Fibroblast of skin of left biceps (primary cell): Measurements from ENCODE around the gene LACC1.

Source experiments
- DNase-seq, 2 experiments: peaks; one replicate each; pipeline ENCODE4 v3.0.0-alpha.2; 2013; ENCODE audit warnings: low read depth in 2 of 2

LACC1 gene

DNA sequence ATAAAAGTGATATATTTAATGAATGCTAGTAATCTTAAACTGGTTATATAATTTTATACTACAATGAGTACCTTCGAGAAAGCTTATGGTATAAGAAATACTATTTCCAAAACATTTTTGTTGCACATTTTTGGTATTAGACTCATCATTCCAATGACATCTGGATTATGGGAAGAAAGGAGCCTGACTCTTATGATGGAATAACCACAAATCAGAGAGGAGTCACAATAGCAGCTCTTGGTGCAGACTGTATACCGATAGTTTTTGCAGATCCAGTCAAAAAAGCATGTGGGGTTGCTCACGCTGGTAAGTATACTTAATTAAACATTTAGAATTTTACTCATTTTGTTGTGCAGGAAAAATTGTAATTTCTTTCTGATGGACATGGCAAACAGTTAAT lies 3.9 kb downstream of the LACC1 start:
- no peak for DNase-seq

DNA sequence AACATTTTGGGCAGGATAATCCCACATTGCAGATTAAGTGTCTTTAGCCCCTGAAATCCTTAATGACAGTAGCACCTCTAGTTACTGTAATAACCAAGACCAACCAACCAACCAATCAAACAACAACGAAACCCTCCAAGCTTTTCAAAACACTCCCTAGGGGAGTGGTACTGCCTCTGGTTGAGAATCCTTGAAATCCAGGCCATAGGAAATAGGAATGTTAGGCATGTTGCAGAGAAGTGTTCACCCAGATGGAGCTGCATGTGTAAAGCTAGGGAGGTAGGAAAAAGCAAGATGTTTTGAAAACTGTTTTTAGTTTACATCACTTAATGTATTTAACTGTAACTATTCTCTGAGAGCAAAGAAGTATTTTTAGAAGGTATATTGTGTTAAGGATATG lies 4.5 kb downstream of the LACC1 start:
- DNase-seq, result no peak

- DNase-seq, result no peak
Measured at GRCh38 chr13:43894438-43894837, 14.7 kb downstream of the LACC1 start.

DNA sequence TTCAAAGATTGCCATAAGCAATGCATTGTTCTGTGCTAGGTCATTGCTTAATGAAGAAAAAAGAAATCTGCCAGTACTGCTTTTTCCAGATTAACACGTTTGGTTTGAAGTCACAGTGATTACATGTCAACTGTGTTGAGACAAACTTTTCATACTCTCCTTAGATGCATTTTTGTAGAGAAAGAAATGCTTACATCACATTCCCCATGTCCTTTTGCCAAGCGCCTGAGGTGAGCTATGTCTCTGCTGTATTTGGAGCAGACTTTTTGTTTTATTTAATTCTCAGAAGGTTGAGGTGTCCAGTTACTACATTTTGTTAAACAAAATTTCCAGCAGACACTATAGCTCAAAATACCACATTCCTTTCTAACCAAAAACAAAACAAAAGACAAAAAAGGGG lies 16.2 kb downstream of the LACC1 start:
- DNase-seq, result no peak

DNA sequence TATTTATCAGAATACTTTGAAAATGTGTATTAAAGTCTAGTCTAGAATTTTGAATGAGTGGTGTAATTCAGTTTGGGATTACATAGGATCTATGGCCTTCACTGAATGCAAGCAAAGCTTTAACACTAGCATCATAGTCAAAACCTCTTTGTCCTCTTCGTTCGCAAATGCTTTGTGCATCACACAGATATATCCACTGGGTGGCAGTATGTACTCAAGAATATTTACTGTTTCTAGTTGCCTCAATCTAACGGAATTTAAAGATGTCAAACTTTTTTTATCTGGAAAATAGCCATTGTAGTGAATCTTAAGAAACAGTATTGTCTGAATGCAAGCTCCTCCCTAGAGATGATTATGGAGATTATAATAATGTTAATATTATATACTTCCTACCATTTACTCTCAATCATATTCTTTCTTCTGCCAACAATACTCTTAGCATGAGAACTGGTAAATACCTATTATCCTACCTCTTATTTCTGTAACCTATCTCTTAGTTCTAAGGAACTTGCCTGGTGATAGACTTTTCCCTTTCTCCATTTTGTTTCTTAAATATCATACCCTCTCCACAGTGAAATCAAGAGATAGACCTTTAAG lies 25.8 kb downstream of the LACC1 start:
- peak in 1 of 2 experiments; percentile 61 for DNase-seq

DNA sequence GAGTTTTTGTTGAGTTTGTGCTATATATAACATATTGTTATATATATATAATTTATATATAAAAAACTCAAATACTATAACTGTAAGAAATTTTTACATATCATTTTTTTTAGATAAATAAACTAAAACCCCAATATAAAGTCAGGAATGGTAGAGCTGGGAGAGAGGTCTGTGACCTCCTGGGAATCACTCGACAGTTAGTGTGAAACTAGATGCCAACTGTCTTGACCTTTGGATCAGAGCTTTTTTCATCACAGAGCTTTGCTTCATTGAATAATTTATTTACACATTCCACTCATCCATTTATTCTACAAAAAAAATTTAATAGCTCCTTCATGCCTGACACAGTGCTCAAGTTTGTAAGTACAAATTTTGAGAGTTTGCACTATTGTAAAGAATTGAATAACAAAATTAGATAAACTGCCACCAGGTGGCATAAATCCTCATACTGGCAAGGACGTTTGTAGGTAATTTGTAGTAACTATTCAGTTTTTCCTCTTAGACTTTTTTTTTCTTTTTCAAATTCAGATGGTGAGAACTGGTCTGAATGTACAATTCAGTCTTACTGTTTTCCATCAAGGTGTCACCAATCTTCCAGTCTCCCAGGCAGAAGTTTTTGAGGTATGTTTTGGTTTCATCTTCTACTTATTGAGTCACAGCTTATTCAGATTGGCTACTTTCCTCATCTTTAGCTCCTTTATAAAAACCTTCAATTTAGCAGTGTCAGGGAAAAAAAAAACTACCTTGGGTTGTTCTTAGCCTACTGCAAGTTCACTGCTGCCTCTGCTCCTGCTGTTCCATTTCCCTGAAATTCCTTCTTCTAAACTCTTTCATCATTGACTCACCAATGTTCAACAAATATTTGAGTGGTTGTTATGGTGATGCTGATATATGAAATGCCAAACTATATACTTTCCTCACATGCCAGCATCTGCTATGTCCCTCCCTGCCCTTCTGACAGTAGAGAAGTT lies 28.7 kb downstream of the LACC1 start:
- peak; percentile 29 to 39 for DNase-seq

GRCh38 chr13:43910856-43911255 lies 31.2 kb downstream of the LACC1 start:
- no peak for DNase-seq

DNA sequence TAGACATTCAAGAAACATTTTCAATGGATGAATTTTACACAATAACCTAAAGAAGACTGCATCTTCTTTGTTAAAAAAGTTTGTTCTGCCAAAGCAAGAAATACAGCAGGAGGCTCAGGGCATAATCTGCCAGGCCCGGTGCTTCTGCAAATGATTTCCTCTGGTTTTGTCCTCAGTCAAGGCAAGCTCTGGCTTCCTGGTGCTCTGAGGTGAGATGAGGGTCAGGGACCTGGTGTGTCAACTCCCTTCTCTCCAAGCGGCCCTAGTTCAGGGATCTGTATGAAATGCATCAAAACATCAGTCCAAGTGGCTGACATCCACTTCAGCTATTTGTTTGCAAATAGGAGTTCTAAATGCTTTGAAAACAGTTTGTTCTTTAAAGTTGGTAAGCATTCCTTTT lies 31.6 kb downstream of the LACC1 start:
- no peak for DNase-seq

- DNase-seq, result no peak
Measured at GRCh38 chr13:43911871-43912270, 32.2 kb downstream of the LACC1 start.

- no peak for DNase-seq
Measured at GRCh38 chr13:43915451-43915850, 35.7 kb downstream of the LACC1 start.

DNA sequence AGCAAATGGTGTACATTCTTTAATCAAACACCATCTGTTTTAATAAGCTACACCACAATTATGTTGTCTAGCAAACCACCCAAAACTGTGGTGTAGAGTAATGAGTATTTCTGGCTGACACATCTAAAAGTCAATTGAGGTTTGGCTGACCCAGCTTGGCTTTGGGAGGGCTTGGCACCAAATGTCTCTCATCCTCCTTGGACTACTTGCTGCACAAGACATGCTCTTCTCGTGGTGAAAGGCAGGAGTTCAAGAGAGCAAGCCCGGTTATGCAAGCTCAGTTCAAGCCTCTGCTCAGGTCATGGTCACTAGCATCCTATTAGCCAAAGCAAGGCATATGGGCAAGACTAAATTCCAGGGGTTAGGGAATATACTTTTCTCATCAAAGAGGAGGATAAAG lies 37.1 kb downstream of the LACC1 start:
- DNase-seq, result no peak

GRCh38 chr13:43918636-43919035 lies 38.9 kb downstream of the LACC1 start:
- DNase-seq, result no peak

DNA sequence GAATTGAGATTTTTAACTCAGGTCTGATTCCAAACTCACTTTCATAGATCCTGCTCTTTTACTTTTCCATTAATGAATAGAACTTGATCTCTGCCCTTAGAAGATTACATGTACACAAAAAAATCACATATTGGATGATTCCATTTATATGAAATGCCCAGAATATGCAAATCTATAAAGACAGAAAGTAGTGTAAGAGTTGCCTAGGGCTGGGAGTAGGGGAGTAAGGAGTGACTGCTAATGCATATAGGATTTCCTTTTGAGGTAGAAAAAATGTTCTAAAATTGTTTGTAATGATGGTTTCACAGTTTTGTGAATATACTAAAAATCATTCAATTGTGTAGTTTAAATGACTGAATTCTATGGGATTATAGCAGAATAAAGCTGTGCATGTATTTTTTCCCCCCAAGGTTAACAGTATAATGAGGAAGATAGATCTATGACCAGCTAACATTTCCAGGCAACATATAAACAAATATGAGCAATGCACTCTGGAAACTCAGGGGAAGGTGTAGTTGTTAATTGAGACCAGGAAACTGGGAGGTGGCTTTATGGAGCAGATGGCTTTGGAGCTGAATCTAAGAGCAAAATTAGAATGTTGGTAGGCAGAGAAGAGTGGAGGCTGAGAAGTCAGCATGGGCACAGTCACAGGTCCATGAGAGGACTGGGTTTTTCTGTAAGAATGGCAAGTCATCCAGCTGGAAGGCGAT lies 41.4 kb downstream of the LACC1 start:
- DNase-seq, result no peak

- no peak for DNase-seq
Measured at GRCh38 chr13:43924549-43925245, 45.0 kb downstream of the LACC1 start.

DNA sequence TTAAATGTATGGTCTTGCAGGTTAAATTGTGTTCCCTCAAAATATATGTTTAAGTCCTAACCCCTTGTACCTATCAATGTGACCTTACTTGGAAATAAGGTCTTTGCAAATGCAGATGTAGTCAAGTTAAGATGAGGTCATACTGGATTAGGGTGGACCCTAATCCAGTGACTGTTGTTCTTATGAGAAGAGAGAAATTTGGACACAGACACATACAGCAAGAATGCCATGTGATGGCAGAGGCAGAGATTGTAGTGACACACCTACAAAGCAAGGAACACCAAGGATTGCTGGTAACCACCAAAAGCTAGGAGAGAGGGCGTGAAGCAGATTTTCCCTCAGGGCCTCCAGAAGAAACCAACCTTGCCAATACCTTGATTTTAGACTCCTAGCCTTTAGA lies 50.2 kb downstream of the LACC1 start:
- DNase-seq, result no peak

GRCh38 chr13:43933378-43933777 lies 53.7 kb downstream of the LACC1 start:
- DNase-seq, result no peak

GRCh38 chr13:43934273-43934672 lies 54.6 kb downstream of the LACC1 start:
- DNase-seq, result no peak

GRCh38 chr13:43935878-43936277 lies 56.2 kb downstream of the LACC1 start:
- peak; percentile 24 to 25 for DNase-seq

DNA sequence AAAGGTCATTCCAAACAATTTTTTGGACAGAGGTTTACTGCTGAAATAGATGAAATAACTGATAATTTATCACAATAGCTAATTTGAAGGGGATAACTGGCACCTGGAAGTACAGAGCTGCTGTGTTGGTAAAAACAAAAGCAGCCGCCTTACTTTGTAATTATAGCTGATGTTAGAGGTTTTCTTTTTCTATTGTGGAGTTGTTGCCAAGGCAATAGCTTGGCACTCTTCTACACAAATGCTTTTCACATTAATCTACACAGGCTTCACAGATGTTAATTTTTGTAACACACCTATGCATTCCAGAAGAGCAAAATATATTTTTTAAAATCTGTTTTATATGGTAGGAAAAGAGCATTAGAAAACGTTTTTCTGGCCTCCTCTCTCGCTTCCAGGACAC lies 56.9 kb downstream of the LACC1 start:
- DNase-seq, result no peak

DNA sequence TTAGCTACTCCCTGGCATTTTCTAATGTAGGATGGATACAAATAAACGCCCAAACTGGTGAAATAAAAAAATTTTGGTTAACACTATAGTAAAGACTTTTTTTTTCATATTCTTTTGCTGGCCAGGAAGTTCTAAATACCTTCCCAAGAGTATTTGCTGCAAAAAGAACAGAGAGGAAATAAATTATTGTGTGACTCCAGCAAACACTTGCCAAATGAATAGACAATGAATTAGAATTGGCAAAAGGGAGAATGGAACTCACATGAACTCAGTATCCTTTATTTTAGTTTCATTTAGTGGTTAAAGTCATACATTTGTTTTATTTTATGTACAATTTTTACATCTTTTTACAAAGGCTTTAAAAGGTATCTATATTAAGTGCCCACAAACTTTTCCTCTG lies 58.1 kb downstream of the LACC1 start:
- DNase-seq, result no peak

GRCh38 chr13:43938449-43938848 lies 58.7 kb downstream of the LACC1 start:
- no peak for DNase-seq

GRCh38 chr13:43939086-43939485 lies 59.4 kb downstream of the LACC1 start:
- DNase-seq, result no peak
